Stimulated activated CD8-positive, alpha-beta memory T cell treated with anti-CD3 and anti-CD28 coated beads, Interleukin-15, amount 100 ng/mL, for 1 hour (primary cell): ENCODE data around the gene AANAT.

ENCODE experiments used
- DNase-seq: peaks from one replicate; pipeline ENCODE4 v3.0.0-alpha.2; 2020; ENCODE audit warnings: low read depth

Gene AANAT

DNA sequence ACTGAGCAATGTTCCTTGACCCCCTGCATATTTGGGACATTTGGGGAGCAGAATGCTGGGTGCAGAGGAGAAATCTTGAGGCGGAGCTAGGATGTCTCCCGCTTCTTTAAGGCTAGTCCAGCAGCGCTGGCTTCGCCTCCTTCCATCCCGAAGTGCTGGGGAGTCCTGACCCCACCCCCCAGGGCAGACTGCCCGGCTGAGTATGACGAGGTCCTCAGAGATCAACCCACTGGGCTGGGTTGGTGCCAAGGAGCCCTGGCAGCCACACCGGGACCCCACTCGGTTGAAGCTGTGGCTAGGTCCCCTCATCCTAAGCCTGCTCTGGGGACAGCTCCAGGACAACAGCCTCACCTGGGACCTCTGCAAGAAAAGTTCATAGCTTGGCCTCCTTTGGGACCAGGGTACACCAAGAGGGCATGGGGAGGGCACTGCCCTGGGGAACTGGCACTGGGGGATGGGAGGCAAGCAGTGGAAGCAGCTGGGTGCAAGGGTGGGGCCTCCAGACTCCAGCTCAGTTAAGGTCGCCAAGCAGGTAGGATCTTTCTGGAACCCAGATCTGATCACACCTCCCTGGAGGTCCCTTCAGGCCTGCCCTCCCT, 22.8 kb downstream of the AANAT start:
- no peak for DNase-seq

DNA sequence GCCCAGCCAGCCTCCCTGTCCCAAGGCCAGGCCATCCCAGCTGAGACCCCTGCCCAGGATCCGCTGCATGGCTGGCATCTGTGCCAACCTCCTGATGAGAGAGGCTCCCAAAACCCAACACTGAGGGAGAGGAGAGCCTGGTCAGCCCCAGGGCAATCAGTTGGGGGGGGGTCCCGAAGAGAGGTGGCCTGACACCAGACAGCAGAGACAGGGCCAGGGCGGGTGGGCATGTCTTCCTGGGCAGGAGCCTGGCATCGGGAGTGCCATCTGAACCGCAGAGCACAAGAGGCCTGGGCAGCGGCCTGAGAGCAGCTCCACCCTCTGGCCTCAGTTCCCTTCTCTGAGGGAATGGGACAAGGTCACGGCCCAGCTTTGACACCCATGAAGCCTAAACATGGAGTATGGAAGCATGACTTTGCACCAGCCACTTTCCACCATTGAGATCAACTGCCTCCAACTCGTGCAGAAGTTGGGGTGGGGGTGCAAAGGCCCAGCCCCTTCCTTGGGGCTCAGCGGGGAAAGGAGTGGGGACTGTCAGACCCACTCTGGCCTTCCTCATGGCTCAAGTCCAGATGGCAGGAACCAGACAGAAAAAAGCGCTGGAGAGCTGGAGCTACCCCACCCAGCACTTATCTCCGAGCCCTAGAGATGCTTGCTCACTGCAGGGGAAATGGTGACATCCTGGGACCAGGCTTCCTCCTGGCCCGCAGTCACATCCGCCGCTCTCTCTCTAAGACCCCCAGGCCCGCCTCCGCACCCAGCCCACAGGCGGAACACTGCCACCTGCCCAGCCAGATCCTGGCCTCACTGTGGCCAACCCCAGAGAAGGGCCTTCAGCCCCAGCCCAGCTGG, 24.1 kb downstream of the AANAT start:
- no peak for DNase-seq

DNA sequence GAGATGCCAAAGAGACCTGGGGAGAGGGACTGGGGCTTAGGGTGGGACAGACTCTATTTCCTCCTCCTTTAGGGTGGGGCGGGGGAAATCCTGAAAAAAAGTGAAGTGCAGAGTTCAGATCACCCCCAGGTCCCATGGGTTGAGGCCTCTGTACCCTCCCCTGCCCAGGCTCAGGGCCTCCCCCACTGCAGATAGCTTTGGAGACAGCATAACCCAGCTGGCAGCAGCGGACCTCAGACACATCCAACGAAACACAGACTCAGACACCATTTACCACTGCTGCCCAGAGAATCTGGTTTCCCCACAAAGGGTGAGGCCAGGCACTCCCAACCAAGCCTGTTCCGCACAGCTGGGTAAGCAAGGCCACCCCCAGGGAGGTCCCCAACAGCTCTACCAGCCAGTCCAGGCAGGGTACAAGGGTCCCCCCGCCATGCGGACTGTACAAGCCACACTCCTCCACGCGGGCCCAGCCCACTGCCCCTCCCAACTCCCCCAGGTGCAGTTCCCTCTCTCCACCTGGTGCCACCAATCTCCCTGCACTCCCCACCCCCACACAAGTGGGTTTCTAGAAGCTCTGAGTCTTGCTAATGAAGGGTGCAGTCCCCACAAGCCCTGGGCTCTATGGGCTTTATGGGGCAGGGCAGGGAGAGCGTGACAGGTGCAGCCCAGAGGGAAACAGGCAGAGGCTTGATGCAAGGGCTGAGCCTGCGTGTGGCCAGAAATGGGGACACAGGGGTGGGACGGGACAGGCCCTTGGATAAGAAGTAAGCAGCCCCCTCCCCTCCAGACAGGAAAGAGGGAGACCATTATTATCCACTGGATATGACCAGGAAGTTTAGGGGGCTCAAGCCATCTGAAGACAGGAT, 25.0 kb downstream of the AANAT start:
- no peak for DNase-seq

DNA sequence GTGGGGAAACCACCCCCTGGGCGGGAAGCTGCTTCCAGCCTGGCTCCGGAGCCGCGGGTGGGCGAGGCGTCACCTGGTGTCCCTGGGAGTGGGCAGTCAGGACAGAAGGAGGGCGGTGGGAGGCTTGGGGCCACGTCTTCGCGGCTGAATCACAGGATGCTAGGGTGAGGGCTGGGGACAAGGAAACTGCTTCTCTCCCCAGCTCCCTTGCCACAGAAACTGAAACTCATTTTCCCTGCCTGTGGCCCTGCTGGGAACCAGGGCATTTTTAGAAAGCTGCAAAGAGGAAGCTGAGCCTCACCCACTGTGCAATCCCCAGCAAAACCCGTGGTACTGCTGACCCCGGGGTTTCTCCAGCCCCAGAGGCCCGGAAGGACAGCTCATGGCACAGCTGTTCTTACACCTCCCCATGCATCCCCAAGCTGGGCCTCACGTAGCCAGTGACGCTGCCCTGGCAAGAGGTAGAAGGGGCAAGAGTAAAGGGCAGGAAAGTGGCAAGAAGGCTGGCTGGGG, 25.6 kb downstream of the AANAT start:
- DNase-seq, result no peak

DNA sequence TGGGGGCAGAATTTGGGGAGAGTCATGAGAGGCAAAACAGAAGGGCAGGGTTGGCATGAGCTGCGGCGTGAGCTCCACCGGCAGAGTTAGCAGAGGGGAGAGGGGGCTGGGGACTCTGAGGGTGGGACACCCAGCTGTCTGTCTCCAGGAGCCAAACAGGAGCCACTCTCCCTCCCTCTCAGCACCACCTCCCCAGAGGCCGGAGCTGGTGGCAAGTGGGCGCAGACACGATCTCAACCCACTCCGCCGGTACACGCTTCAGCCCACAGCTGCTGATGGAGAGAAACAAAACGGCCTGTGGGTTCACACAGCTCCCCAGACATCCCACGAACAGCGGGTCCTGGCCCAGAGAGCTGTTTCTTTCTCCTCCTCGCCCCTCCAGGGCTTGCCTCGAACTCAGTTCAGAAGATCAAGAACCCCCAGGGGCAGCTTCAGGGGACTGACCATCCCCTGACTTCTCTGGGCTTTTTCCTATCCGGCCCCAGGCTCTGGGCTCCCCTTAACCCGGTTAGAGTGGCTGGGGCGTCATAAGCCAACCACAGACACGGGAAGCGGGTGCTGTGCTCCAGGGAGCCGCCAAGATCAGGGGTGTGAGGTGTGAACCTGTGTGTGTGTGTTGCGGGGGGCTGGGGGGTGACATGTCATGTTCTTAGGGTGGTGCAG, 26.2 kb downstream of the AANAT start:
- DNase-seq, result no peak

DNA sequence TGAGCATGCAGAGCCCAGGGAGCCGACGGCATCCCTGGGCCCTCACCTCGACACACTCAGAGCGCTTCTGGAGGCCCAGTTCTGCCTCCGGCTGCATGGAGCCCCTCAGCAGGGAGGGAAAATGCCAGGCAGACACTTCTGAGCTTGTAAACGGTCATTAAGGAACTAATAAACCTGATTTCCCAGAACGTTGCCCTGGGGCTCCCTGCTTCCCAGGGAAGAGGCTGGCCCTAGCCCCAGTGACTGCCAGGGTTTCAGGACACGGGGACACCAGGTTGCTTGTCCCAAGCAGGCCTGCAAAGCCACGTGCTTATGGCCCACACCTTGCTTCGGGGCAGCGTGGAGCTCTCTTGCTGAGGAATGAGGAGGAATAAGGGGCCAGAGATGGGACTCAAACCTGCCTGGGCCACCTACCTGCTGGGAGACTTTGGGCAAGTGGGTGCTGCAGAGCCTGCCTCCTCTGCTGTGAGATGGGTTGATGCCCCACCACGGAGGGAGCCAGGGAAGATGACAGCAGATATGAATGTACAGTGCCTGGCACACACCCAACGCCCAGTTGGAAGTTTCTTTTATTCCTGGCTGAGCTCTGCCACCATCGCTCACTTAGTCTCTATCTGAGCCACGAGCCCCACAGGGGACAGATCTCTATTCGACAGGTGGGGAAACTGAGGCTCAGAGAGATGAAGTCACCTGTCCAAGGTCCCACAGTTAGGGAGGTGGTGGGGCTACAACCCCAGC, 28.4 kb downstream of the AANAT start:
- no peak for DNase-seq

DNA sequence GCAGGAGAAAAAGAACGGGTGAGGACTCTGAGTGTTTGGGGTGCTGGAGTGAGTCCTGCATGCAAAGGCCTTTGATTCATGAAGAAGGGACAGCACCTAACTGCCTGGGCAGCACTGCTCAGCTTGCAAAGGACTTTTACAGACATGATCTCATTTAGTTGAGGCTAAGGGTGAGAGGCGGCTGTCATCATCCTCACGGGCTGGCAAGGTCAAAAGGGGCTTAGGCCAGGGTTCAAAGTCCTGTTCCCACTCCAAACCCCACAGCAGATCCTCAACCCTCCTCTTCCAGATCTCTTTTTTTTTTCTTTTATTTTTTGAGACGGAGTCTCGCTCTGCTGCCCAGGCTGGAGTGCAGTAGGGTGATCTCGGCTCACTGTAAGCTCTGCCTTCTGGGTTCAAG, 29.1 kb downstream of the AANAT start:
- DNase-seq, result no peak

DNA sequence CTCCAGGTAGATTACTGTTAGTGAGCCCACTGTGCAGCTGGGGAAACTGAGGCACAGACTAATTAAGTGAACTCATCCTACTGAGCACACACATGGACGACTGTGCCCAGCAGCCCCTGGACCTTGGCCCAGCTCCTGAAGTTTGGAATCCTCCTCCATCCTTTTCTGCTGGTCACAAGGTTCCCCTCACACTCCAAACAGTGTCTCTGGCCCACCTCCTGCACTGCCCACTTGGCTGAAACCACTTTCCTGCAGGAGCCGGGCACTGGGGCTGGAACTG, 30.2 kb downstream of the AANAT start:
- no peak for DNase-seq

DNA sequence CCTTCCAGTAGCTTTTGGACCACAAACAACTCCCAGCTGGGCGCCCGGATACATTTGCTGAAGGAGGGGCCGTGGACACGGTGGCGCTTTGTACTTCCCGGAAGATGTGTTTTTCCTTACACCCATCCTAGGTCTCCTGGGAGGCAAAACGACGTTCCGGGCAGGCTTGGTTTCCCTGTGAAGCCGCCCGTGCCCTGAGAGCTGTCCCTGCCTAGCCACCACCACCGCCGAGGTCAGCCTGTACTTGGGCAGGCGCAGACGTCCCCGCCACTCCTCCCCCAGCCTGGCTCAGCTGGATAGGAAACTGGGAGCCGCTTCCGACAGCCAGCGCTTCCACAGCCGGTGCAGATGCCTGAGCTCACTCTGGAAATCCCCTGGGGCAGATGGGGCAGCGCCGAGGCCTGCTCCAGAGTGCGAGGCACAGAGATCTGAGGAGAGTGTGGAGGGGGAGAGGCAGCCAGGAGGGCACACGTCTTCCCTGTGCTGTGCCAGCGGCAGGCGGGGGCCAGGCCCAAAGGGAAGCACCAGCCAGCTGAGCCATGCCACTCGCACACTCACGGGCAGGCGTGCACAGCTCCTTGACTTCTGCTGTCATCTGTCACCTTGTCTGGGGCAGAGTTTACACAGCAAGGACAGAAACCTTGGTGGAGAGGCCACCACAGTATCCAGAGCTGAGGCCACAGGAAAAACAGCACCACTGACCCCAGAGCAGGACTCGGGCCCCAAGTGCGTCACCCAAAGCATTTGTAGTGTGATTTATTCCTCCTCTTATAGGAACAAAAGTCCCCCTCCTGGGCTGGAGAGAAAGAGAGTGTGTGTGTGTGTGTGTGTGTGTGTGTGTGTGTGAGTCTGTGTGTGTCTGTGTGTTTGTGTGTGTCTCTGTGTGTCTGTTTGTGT, 30.8 kb downstream of the AANAT start:
- no peak for DNase-seq

DNA sequence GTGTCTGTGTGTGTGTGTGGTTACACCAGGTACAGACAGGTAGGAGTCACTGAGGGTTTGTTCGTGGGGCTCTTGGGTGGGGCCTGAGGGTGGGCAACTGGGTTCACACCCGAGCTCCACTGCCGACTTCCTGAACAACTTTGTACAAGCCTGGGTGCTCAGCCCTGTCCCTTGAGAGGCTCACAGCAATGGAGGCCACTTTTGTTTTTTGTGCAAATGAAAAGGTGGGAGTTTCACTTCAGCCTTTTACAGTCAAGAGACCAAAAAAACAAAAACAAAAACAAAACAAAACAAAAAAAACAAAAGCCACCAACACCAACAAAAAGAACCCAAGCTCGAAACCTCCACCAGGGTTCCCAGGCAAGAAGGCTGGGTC, 31.5 kb downstream of the AANAT start:
- no peak for DNase-seq

DNA sequence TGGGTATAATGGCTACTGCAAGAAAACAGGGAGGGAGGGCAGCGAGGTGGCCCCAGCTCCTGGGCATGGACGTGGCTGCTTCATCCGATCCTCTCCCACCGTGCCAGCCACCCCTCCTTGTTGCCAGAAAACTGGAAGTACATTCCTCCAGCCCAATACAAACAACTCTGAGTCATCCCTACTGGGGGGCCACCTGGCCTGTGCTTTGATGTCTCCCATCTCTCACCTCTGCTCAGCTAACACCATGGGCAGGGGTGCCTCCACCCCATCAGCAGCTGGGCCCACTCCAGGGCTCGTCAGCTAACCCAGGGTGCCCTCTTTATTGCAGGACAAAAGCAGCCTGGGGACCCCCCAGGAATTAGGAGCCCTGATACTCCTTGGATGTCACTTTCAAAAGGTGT, 31.9 kb downstream of the AANAT start:
- no peak for DNase-seq

DNA sequence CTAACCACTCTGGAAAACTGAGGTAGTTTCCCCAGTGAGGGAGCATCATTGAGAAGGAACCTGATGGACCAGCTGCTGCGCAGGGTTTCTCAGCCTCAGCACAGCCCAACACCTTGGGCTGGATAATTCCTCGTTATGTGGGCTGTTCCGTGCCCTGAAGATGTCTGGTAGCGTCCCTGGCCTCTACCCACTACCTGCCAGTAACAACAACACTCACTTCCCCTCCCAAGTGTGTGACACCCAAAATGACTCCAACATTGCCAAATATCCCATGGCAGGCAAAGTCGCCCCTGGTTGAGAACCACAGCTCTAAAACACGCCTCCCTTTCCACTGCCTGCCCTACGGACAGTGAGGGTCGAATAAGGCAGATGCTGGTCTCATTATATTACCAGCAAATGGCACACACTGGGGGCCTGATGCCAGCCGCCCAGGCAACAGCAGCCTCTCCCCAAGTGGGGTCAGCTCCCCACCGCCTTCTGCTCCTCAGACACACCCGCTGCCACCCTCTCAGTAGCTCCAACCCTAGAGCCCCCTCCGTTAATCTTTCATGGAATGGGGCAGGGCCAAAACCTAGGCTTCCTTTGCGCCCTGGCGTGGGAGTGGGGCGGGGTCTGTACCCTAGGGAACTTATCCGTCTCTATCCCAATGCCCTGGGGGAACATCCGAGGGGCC, 32.8 kb downstream of the AANAT start:
- no peak for DNase-seq

DNA sequence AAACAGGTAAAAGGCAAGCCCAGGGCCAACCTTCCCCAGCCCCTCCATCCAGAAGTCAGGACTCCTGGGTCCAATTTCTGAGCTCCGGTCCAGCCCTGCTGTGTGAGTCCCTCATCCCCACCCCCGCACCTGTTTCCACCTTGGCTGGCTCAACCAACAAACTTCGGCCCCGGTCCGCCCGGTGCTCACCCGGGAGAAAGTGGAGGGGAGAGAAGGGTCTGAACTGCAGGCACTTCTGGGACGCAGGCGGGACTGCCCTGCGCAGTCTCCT, 33.3 kb downstream of the AANAT start:
- no peak for DNase-seq

DNA sequence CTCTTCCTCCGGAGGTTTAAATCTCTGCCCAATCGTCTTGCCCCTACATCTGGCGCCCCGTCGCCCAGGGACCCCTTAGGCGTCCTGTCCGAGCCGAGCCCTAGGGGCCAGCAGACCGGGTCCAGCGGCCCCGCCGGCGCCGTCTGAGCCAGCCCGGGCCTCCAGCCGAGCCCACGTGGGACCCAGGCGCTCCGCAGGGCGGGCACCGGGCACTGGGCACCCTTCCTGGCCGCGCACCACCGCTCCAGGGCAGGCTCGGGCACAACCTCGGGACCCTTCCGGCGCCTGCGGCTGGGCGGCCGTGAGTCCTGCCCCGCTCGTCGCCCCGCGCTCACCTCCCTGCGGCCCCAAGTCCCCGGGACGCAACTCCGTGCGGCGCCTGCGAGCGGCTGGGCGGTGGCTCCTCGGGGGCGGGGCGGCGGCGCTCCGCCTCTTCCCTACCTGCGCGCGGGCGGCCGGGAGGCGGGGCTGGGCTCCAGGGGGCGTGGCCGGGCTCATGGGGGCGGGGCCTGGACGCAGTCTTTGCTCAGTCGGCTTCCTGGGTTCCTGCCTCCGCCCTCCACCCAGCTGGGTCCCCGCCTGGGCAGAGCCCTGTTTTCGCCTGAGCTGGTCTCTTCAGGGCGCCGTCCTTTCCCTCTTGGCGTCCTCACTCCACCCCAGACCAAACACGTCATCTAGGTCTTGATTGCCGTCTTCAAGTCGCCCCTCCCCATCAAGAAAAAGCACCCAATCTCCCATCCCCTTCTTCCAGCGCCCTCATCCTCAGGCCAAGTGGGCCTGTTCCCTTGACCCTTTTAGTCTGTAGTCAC, 33.8 kb downstream of the AANAT start, which contains the start of gene RHBDF2:
RHBDF2 (minus strand) TSS at position 406 of the 809 bp plus-strand sequence. CDS start 19,899 bp downstream, outside the sequence.
- peak; percentile 97 for DNase-seq

DNA sequence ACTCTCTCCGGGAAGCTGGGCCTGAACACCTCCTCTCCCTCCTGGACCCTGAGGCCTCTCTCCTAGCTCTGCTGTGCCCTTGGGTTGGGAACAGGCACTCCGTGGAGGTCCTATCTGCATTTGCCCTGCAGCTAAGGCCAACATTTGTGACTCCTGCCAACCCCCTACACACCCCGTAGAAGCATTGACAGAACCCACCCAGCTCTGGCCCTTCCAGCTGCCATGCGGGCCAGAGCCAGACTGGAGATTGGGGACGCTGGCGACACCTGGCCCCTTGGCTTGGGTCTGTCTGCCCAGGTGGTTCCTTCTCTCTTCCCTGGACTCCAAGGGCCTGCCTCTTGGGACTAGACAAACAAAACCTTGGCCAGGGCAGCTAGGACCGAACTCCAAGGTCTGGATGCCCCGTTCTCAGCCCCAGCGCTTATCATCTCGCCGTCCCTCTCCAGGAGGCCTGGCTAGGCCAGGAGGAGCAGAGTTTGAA, 34.5 kb downstream of the AANAT start:
- DNase-seq, result no peak

DNA sequence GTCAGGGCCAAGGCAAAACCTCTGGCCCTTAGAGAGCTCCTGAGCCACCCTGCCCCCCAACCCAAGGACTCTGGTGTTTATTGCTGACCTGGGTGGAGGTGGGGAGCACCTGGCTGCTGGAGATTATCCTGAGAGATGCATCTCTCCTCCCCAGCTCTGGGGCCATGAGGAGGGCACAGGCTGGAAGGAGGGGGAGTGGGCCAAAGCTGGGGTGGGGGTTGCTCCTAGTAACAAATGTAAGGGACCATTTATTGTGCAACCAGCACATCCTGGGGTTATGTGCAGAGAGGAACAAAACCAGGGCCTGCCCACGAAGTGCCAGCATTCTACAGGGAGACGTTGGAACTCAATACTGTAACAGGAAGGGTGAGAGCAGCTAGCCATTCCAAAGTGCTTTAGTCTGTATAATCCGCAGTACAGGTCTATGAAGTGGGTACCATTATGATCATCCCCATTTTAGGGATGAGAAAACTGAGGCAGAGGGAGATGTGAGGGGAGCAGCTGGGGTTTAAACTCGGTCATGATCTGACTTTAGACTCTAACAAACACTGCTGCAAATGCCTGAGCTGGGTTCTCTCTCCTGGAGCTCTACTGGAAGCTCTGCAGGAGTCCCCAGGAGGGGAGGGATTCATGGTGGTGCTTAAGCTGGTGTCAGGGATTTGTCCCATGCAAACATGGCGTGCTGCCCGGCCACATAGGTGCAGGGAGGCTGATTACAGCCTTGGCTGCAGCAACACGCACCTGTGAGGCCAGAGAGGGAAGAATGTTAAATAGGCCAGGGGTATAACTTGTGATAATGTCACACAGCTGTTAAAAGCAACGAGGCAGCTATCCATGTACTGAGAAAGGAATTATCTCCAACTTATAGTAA, 35.2 kb downstream of the AANAT start:
- DNase-seq, result no peak

DNA sequence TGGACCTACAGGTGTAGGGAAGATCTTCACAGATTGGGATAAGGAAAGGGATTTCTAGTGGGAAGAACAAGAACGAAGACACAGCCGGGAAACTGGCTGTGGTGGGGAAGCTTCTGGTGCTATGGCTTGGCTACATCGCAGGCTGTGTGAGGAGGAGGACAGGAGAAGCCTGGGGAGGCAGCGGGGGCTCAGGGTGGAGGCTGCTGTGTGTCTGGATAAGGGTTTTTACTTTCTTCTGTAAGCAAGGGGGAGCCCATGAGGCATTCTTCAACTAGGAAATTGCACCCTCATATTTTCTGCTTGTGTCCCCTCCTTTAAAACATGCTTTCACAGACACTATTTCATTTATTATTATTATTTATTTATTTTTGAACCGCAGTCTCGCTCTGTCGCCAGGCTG, 36.7 kb downstream of the AANAT start:
- DNase-seq, result no peak
